Mucosa of gallbladder (tissue), 1 donor: ENCODE results near the gene TAF1D. TPM values are rescaled to one million over a fixed set of nuclear protein-coding genes. Genes with fewer than 3 reads are reported as not detected.

Source experiments
- DNase-seq: peaks from one replicate; pipeline ENCODE4 v3.0.0-alpha.2; 2020; ENCODE audit warnings: low spot score
- total RNA-seq: library from RNA; stranded (reverse); gene quantifications from one replicate; pipeline ENCODE4 v1.2.1, GENCODE V29; 2021
- donor health status: DM: no; HTN: no; CAD: no.

The TAF1D gene
- total RNA-seq, 1 donor from 2014 or later = 85.1 TPM

- no peak for DNase-seq
These were observed 20.8 kb downstream of the TAF1D start for GRCh38 chr11:93720522-93720921.

- DNase-seq = no peak
These were observed 22.0 kb downstream of the TAF1D start for GRCh38 chr11:93719310-93719709.

DNA sequence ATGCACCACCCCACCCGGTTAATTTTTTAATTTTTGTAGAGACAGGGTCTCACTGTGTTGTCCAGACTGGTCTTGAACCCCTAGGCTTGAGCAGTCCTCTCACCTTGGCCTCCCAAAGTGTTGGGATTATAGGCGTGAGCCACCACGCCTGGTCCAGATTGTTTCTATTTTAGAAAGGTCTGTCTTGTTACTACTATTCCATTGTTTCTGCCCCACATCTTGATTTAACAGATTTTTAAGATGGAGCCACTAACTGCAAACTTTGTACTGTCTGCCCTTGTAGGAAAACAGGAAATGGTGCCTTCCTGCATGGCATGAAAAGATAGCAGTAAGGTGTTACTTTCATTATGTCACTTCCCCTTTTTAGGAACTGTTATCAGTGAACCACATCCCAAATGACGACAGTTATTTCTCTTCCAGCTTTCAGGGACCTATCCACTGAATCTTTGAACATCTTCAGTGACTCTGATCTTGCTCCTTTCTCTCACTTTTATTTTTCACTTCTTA is 23.2 kb downstream of the TAF1D start:
- DNase-seq = no peak

- DNase-seq = no peak
These were observed 23.8 kb downstream of the TAF1D start for GRCh38 chr11:93717501-93717900.

DNA sequence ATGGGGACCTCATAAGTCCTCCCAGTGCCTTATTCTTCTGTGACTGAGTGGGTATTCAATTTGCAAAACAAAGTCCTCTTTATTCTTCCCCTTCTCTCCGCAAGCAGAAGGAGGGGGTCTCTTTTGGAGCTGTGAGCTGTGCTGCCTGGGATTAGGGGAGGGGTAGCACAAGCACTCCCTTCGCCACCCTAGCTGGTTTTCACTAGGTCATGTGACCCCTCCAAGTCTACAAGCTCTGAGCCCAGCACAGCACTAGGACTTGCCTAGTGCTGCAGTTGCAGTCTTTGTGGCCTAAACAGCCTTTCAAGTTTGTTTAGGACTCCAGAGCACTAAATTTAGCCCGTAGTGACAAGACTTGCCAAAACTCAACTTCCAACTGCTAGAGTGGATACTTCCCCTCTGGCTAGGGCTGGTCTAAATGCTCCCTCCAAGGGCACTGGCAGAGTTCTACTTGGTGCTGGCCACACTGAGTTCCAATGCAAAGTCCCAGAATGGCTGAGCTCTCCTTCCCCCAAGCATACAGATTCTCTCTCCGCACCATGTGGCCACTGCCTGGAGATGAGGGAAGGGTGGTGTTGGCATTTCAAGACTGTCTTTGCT is 25.4 kb downstream of the TAF1D start:
- DNase-seq = no peak

DNA sequence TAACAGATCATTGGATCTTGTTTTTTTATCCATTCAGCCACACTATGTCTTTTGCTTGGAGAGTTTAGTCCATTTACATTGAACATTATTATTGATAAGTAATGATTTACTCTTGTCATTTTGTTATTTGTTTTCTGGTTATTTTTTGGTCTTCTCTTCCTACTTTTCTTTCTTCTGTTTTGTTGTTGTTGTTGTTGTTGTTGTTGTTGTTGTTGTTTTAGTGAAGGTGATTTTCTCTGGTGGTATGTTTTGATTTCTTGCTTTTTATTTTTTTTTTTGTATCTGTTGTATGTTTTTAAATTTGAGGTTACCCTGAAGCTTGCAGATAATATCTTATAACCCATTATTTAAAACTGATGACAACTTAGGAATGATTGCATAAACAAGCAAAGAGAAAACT is 28.6 kb downstream of the TAF1D start:
- no peak for DNase-seq

- DNase-seq = no peak
These were observed 31.1 kb downstream of the TAF1D start for GRCh38 chr11:93710239-93710638.

DNA sequence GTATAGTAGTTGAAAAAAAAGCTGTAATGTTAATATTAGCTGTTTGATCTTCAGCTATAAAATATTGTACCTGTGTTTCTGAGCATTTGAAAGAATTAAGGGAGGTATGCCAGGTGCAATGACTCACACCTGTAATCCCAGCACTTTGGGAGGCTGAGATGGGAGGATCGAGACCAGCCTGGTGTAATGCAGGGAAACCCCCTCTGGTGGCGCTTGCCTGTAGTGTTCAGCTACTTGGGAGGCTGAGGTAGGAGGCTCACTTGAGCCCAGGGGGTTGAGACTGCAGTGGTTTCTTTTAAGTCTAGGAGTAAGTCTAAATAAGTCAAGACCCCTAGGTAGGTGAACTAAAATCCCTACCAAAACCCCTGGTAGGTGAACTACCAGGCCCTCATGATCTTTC is 37.1 kb downstream of the TAF1D start:
- DNase-seq = no peak

DNA sequence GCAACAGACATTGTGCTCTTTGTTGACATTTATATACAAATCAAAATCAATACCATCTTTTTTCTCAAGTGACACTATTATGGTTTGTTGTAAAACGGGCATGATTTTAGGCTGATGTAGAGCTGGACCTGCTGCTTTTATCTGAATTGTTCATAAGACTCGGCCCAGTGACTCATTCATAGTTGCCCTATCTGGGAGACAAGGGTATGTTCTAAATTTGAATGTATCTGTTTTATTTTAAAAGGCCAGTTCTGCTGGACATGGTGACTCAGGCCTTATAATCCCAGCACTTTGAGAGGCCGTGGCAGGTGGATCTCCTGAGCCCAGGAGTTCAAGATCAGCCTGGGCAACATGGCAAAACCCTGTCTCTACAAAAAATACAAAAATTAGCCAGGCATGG is 40.5 kb downstream of the TAF1D start:
- DNase-seq = no peak

DNA sequence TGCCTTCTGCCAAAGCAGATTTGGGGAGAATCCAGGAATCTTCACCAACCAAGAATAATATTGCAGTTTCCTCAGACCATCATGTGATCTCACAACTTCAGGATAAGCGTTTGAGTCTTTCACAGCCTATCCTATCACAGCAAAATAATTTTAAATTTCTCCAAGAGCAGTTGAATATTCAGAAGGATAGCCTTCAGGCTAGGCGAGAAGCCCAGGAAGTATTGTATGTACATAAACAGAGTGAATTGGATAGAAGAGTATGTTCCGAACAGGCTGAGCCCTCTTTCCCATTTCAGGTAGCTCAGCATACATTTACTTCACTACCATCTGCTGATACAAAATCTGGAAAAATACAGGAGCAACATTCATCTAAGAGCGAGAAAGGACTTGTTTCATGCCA is 43.7 kb downstream of the TAF1D start:
- DNase-seq = no peak

DNA sequence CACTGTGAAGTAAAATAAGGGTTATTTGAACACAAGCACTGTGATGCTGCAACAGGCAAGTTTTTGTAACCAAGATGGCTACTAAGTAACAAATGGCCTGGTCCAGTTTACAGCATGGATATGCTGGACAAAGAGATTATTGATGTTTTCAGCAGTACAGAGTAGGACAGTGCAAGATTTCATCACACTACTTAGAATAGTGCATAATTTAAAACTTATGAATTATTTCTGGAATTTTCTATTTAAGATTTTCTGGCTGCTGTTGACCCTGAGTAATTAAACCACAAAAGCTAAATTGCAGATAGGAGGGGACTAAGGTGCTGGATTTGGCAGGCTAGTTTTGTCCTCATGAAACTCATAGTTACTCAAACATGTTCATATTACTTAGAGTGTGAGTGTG is 46.7 kb downstream of the TAF1D start:
- DNase-seq = no peak

- DNase-seq = no peak
These were observed 47.2 kb downstream of the TAF1D start for GRCh38 chr11:93694109-93694508.

- DNase-seq = no peak
These were observed 52.1 kb downstream of the TAF1D start for GRCh38 chr11:93689240-93689639.

GRCh38 chr11:93686812-93687211 is 54.5 kb downstream of the TAF1D start:
- no peak for DNase-seq

DNA sequence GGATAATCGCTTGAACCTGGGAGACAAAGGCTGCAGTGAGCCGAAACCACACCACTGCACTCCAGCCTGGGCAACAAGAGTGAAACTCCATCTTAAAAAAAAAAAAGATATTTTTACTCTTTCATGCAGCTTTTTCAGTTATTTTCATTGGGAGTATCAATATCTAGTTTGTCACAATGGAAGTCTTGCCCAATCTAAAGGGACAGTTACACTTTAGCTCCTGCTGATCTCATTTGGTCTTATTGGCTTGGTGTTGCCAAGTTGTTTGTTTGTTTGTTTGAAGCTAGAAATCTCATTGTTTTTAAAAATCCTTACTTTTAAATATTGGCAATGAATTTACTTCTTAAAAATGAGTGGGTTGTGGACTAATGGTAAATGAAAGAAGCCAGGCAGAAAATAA is 55.1 kb downstream of the TAF1D start:
- DNase-seq = no peak

Other genes with a start within 250 kb of the TAF1D start
- 62.4 TPM for gene SMCO4, start 198.1 kb downstream of the TAF1D start, total RNA-seq
- 11.1 TPM for gene CEP295, start 79.8 kb downstream of the TAF1D start, total RNA-seq
- gene C11orf54, start 177 bp upstream of the TAF1D start, total RNA-seq = 124 TPM
- 36.5 TPM for gene MED17, start 42.8 kb upstream of the TAF1D start, total RNA-seq
- 1.8 TPM for gene VSTM5, start 109.1 kb upstream of the TAF1D start, total RNA-seq